Suprapubic skin (tissue), 3 donors: Measurements from ENCODE around the gene GMDS.

Experiments used
- CTCF ChIP-seq, 2 donors: fragments of 200-600 bp in 1 of 2; fragments of 450-650 bp in 1 of 2; sonication (generic) in 1 of 2; IDR thresholded peaks; one replicate each; pipeline ENCODE4 v1.5.1; 2016 to 2019; ENCODE audit warnings: antibody characterized with exemption in 2 of 2, mild to moderate bottlenecking in 1 of 2, moderate library complexity in 1 of 2
- POLR2A ChIP-seq, 2 donors: fragments of 450-650 bp; IDR thresholded peaks; one replicate each; pipeline ENCODE4 v1.6.1; 2017; ENCODE audit warnings: antibody characterized with exemption in 2 of 2, mild to moderate bottlenecking in 2 of 2, moderate library complexity in 2 of 2

GRCh38 chr6:2135401-2135800, 110.0 kb downstream of the GMDS start:
- TF ChIP-seq CTCF (IDR thresholded peaks at IDR 0.05) (no peak), POLR2A (IDR thresholded peaks at IDR 0.05) (no peak)
